Natural killer cell (primary cell): ENCODE results near the gene LRP3. TPM values are rescaled to one million over a fixed set of nuclear protein-coding genes. Genes with fewer than 3 reads are reported as not detected.

ENCODE experiments used
- ATAC-seq, 3 donors: fragments of 150-1000 bp in 2 of 3; fragments of 200-7000 bp in 1 of 3; cut with Tn5 transposase; 1 replicate in 1 of 3; 2 replicates in 2 of 3; pipeline ENCODE4 v1.10.0; 2021; ENCODE audit warnings: mild to moderate bottlenecking in 2 of 3, moderate library complexity in 2 of 3
- DNase-seq, 2 donors: peaks; one replicate each; pipeline versions ENCODE4 v3.0.0 to v3.0.0-alpha.2; 2013 to 2021; ENCODE audit warnings: mixed read lengths in 1 of 2
- H3K27ac ChIP-seq: one replicate; pipeline ENCODE4 v1.5.1; 2013; ENCODE audit warnings: mild to moderate bottlenecking, low read length
- H3K27me3 ChIP-seq: one replicate; pipeline ENCODE4 v1.6.1; 2013; ENCODE audit warnings: low read length; ENCODE audit not compliant: control insufficient read depth, insufficient read depth
- H3K36me3 ChIP-seq: one replicate; pipeline ENCODE4 v1.6.1; 2013; ENCODE audit warnings: low read length; ENCODE audit not compliant: control insufficient read depth, insufficient read depth
- H3K4me1 ChIP-seq: one replicate; pipeline ENCODE4 v1.6.1; 2013; ENCODE audit warnings: low read length; ENCODE audit not compliant: control insufficient read depth, insufficient read depth
- H3K4me3 ChIP-seq: one replicate; pipeline ENCODE4 v1.5.1; 2013; ENCODE audit warnings: low read length
- H3K9me3 ChIP-seq: one replicate; pipeline ENCODE4 v1.6.1; 2013; ENCODE audit warnings: low read length; ENCODE audit not compliant: control insufficient read depth, insufficient read depth
- H3K27ac Mint-ChIP-seq, 2 donors: one replicate each; pipeline ENCODE4 v1.8.0; 2022; ENCODE audit warnings: mild to moderate bottlenecking in 2 of 2, mixed read lengths in 2 of 2, moderate library complexity in 1 of 2
- H3K27me3 Mint-ChIP-seq, 2 donors: one replicate each; pipeline ENCODE4 v1.8.0; 2022; ENCODE audit warnings: low read depth in 2 of 2, mixed read lengths in 2 of 2
- H3K36me3 Mint-ChIP-seq: one replicate; pipeline ENCODE4 v1.8.0; 2022; ENCODE audit warnings: mixed read lengths
- H3K4me1 Mint-ChIP-seq, 2 donors: one replicate each; pipeline ENCODE4 v1.8.0; 2022; ENCODE audit warnings: mixed read lengths in 2 of 2
- H3K4me3 Mint-ChIP-seq: one replicate; pipeline ENCODE4 v1.8.0; 2022; ENCODE audit warnings: mild to moderate bottlenecking, moderate library complexity, mixed read lengths
- H3K9me3 Mint-ChIP-seq, 2 donors: one replicate each; pipeline ENCODE4 v1.8.0; 2022; ENCODE audit warnings: mixed read lengths in 2 of 2
- CTCF ChIP-seq: fragments of 200-600 bp; IDR thresholded peaks from one replicate; pipeline ENCODE4 v1.8.0; 2022; ENCODE audit warnings: antibody characterized with exemption
- WGBS: methylation state at CpG from one replicate; pipeline ENCODE4 v1.1.7; 2013; ENCODE audit warnings: missing lambda C conversion rate; ENCODE audit not compliant: insufficient coverage; 5-methylcytosine and 5-hydroxymethylcytosine counted together
- intact Hi-C: fragments of 100-400 bp; cut with micrococcal nuclease; formaldehyde crosslinking; loops from one replicate; pipeline ENCODE4 v1.14.2; 2022
- total RNA-seq, 4 donors: library from RNA; stranded (reverse); fragments of 120-200 nt in 1 of 4; gene quantifications; one replicate each; pipeline versions ENCODE4 v1.2.3 to v1.2.4, GENCODE V29; 2013 to 2022

Gene LRP3
- total RNA-seq, 3 donors from 2014 or later (not counting 1 experiment from before 2014, with no cell fraction given), result 0.33 to 0.38 TPM; not detected in 1

DNA sequence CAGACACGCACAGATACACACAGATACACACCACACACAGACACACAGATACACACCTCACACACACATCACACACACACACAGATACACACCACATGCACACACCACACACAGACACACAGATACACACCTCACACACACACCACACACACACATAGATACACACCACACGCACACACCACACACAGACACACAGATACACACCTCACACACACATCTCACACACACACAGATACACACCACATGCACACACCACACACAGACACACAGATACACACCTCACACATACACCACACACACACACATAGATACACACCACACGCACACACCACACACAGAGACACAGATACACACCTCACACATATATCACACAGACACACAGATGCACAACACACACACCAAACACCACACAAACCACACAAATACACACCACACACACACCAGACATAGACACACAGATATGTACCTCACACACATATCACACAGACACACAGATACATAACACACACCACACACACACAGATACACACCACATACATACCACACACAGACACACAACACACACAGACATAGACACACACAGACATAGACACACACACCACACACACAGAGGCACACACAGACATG is 55.7 kb downstream of the LRP3 start:
- no peaks in the 10 kb centered on the region for H3K9me3 Mint-ChIP-seq
- H3K27ac ChIP-seq, result no peak overlapping the region
- peaks cover 12% of the 10 kb centered on the region for H3K9me3 ChIP-seq
- H3K36me3 Mint-ChIP-seq, result no peaks in the 10 kb centered on the region
- H3K4me3 ChIP-seq, result no peak overlapping the region
- H3K27me3 Mint-ChIP-seq, result no peaks in the 10 kb centered on the region
- H3K4me1 ChIP-seq, result peaks cover 9% of the 10 kb centered on the region
- no peak for TF ChIP-seq CTCF
- intact Hi-C loops, result no loop called here
- no peaks in the 10 kb centered on the region for H3K36me3 ChIP-seq
- H3K4me1 Mint-ChIP-seq, result no peaks in the 10 kb centered on the region
- no peaks in the 10 kb centered on the region for H3K27me3 ChIP-seq
- ATAC-seq (no peak), DNase-seq (no peak)
- no peak overlapping the region for H3K27ac Mint-ChIP-seq
- H3K4me3 Mint-ChIP-seq, result no peak overlapping the region
- WGBS, result 78% methylated on average over 3 of the region's 3 CpGs

DNA sequence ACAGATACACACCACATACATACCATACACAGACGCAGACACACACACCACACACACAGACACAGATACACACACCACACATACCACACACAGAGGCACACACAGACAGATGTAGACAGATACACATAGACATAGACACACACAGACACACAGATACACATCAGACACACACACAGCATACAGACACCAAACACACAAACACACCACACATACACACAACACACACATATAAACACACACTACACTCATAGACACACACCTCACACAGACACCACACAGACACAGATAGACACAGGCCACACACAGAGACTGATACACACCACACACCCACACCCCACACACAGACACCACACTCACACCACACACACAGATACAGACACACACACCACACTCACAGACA is 56.4 kb downstream of the LRP3 start:
- H3K36me3 ChIP-seq, result no peaks in the 10 kb centered on the region
- DNase-seq (no peak), ATAC-seq (no peak)
- no peaks in the 10 kb centered on the region for H3K27me3 ChIP-seq
- TF ChIP-seq CTCF, result no peak
- H3K4me1 ChIP-seq, result peaks cover 9% of the 10 kb centered on the region
- WGBS, result 96% methylated on average over 1 of the region's 1 CpG
- Mint-ChIP-seq H3K27ac (no peak overlapping the region), H3K4me3 (no peak overlapping the region), H3K36me3 (no peaks in the 10 kb centered on the region), H3K27me3 (no peaks in the 10 kb centered on the region), H3K4me1 (no peaks in the 10 kb centered on the region), H3K9me3 (no peaks in the 10 kb centered on the region)
- H3K27ac ChIP-seq, result no peak overlapping the region
- intact Hi-C loops, result no loop called here
- no peak overlapping the region for H3K4me3 ChIP-seq
- peaks cover 8% of the 10 kb centered on the region for H3K9me3 ChIP-seq

DNA sequence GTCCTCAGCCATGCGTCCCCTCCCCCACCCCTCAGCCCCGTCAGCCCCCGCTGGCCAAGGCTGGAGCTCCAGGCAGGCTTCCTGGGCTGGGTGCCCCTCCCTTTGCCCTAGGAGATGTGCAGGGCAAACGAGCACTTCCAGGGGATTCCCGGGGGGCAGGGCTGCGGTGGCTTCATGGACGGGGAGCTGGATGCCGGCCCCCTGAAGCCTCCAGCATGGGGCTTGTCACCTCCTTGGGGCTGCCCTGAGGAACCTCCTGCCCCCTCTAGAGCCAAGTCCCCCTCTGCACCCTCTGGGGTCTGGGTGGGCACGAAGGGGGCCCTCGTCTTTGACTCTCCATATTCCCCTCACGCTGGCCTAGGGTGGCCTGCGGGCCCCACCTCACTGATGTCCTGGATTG is 56.9 kb downstream of the LRP3 start:
- Histone ChIP-seq H3K4me3 (no peak overlapping the region), H3K27me3 (no peaks in the 10 kb centered on the region), H3K4me1 (peaks cover 9% of the 10 kb centered on the region), H3K36me3 (no peaks in the 10 kb centered on the region), H3K9me3 (peaks cover 2% of the 10 kb centered on the region), H3K27ac (no peak overlapping the region)
- no peak for TF ChIP-seq CTCF
- ATAC-seq (no peak), DNase-seq (no peak)
- H3K4me1 Mint-ChIP-seq, result no peaks in the 10 kb centered on the region
- intact Hi-C loops, result no loop called here
- H3K4me3 Mint-ChIP-seq, result no peak overlapping the region
- H3K27me3 Mint-ChIP-seq, result no peaks in the 10 kb centered on the region
- no peak overlapping the region for H3K27ac Mint-ChIP-seq
- WGBS, result 76% methylated on average over 11 of the region's 12 CpGs
- no peaks in the 10 kb centered on the region for H3K9me3 Mint-ChIP-seq
- no peaks in the 10 kb centered on the region for H3K36me3 Mint-ChIP-seq

DNA sequence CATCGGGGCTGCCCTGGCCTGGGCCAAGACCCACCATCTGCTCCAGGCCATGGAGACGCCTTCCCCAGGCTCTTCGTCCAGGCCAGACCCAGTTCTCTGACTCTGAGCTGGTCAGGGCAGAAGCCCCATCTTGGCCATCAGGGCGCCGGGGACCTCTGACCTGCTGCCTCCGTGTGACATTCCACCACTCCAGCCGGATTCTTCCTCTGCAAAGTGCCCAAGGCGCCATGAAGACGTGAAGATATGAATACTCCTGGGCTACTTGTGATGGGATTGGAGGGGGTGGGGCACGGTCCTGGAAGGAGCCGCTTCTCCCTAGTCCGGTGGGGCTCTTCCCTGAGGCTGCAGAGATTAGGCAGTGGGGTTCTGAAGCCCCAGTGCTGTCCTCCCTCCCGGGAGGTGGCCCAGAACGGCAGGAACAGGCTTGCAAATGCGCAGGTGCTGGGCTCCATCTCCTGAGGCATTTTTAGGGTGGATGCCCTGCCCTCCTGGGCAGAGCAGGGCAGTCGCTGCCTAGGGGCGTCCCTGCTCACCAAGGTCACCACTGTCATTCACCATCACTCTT is 57.5 kb downstream of the LRP3 start:
- Mint-ChIP-seq H3K4me3 (no peak overlapping the region), H3K27me3 (no peaks in the 10 kb centered on the region), H3K9me3 (no peaks in the 10 kb centered on the region), H3K36me3 (no peaks in the 10 kb centered on the region), H3K4me1 (no peaks in the 10 kb centered on the region), H3K27ac (no peak overlapping the region)
- 91% methylated on average over 17 of the region's 17 CpGs for WGBS
- H3K4me1 ChIP-seq, result peaks cover 9% of the 10 kb centered on the region
- no peaks in the 10 kb centered on the region for H3K27me3 ChIP-seq
- no peaks in the 10 kb centered on the region for H3K9me3 ChIP-seq
- no peaks in the 10 kb centered on the region for H3K36me3 ChIP-seq
- H3K27ac ChIP-seq, result no peak overlapping the region
- ATAC-seq (no peak), DNase-seq (no peak)
- intact Hi-C loops, result no loop called here
- H3K4me3 ChIP-seq, result no peak overlapping the region
- TF ChIP-seq CTCF, result no peak
